Panc1 (cell line): ENCODE results near the gene C1QTNF1. TPM values are rescaled to one million over a fixed set of nuclear protein-coding genes. Genes with fewer than 3 reads are reported as not detected.

Experiments used
- ATAC-seq: fragments of 200-7000 bp; cut with Tn5 transposase; 2 replicates; pipeline ENCODE4 v1.9.1; 2020; ENCODE audit warnings: mild to moderate bottlenecking, moderate library complexity
- BruUV-seq: library from RNA; stranded (reverse); fragments of 400-500 nt; replicated peaks from 2 replicates; lab custom pipeline; 2021; lab: Mats Ljungman, UMichigan
- CTCF ChIA-PET: fragments of 300-600 bp; sonication (Branson Sonifier 250); formaldehyde crosslinking; loops from one replicate; lab custom pipeline; 2022; ENCODE audit warnings: antibody characterized with exemption; lab: Charles Lee
- POLR2A ChIA-PET: fragments of 300-600 bp; sonication (Branson Sonifier 250); formaldehyde crosslinking; loops from one replicate; lab custom pipeline; 2022; ENCODE audit warnings: antibody characterized with exemption; lab: Charles Lee
- DNase-seq: peaks from one replicate; pipeline ENCODE4 v3.0.0-alpha.2; 2010; ENCODE audit warnings: low read depth, low spot score
- H3K27ac ChIP-seq: 2 replicates; pipeline ENCODE4 v1.5.1; 2011; ENCODE audit warnings: mild to moderate bottlenecking, low read length, inconsistent platforms
- H3K27me3 ChIP-seq: fragments of 200-500 bp; sonication (Bioruptor generic); 2 replicates; pipeline ENCODE4 v1.6.0; 2014; ENCODE audit warnings: low read length, inconsistent platforms; ENCODE audit not compliant: control insufficient read depth, insufficient read depth
- H3K36me3 ChIP-seq: fragments of 200-500 bp; sonication (Bioruptor generic); 2 replicates; pipeline ENCODE4 v1.5.1; 2014; ENCODE audit warnings: inconsistent platforms, mild to moderate bottlenecking, low read length, moderate library complexity; ENCODE audit not compliant: control insufficient read depth, insufficient read depth
- H3K4me1 ChIP-seq: 2 replicates; pipeline ENCODE4 v1.5.1; 2011; ENCODE audit warnings: inconsistent platforms, mild to moderate bottlenecking, low read length, moderate library complexity; ENCODE audit not compliant: control insufficient read depth, insufficient read depth
- H3K4me3 ChIP-seq, 2 experiments: 2 replicates each; pipeline ENCODE4 v1.5.1; 2011 to 2012; ENCODE audit warnings: low read depth in 2 of 2, low read length in 2 of 2, mild to moderate bottlenecking in 2 of 2, inconsistent platforms in 1 of 2, moderate library complexity in 1 of 2
- H3K9me3 ChIP-seq: fragments of 200-500 bp; sonication (Bioruptor generic); 2 replicates; pipeline ENCODE4 v1.5.1; 2014; ENCODE audit warnings: low read depth, mild to moderate bottlenecking, inconsistent platforms, low read length, moderate library complexity; ENCODE audit not compliant: control insufficient read depth, insufficient read depth
- POLR2AphosphoS5 ChIP-seq: IDR thresholded peaks from 2 replicates; pipeline ENCODE4 v1.6.1; 2012; ENCODE audit warnings: mild to moderate bottlenecking, low read depth, low read length, moderate library complexity
- SIN3A ChIP-seq: IDR thresholded peaks from 2 replicates; pipeline ENCODE4 v1.6.1; 2012; ENCODE audit warnings: low read depth, mild to moderate bottlenecking, low read length, moderate library complexity, borderline replicate concordance; ENCODE audit not compliant: insufficient read depth
- in situ Hi-C: cut with HindIII; loops from 2 replicates; pipeline ENCODE4 v1.10.0; 2016; ENCODE audit warnings: low sequenced_read_pairs, low pct_unique_long_range_greater_than_20kb
- intact Hi-C: fragments of 100-400 bp; cut with micrococcal nuclease; formaldehyde crosslinking; loops from one replicate; pipeline ENCODE4 v1.10.0; 2022; ENCODE audit not compliant: unreplicated experiment
- total RNA-seq: library from RNA; stranded (reverse); gene quantifications from one replicate; pipeline ENCODE4 v1.2.1, GENCODE V29; 2021; ENCODE audit not compliant: unreplicated experiment
- TF ChIP-seq, protein P1 (sequence below): fragments of 450-650 bp; IDR thresholded peaks from 2 replicates; pipeline ENCODE4 v1.5.1; 2017; ENCODE audit warnings: mild to moderate bottlenecking
- TF ChIP-seq, protein P2 (sequence below), 2 experiments: IDR thresholded peaks; 2 replicates each; pipeline ENCODE4 v1.6.1; 2011 to 2012; ENCODE audit warnings: low read depth in 2 of 2, control low read depth in 1 of 2, low read length in 1 of 2, mild to moderate bottlenecking in 1 of 2, moderate library complexity in 1 of 2; ENCODE audit not compliant: insufficient read depth in 1 of 2

Gene C1QTNF1
- total RNA-seq, 1 experiment from 2014 or later = 1.5 TPM

DNA sequence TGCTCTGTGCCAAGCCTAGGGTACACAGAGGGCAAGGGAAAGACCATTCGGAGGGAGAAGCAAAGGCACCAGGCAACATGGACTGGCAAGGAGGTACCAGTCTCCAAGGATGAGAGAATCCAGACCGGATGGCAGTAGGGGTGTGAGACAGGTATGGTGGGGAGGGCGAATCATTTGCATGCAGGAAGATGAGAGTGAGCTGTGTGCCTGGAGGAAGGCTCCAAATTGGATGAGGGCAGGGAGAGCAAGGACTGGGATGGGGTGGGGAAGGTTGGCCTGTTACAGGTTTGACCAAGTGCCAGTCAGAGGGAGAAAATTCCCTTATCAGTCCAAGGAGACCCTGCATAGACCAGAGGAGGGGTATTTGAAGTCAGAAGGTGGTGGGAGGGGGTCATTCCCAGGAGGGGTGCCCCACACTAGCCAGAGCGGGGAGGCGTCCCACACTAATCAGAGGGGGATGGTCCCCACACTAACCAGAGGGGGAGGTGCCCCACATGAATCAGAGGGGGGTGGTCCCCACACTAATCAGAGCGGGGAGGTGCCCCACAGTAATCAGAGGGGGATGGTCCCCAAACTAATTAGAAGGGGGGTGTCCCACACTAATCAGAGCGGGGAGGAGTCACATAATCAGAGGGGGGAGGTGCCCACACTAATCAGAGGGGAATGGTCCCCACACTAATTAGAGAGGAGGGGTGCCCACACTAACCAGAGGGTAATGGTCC is 15.1 kb upstream of the C1QTNF1 start:
- CTCF ChIA-PET = interaction anchor here (0.5 to 1.2 kb wide), 3 partner anchors 14 to 268 kb away, joined by 3 to 5 read pairs (median 3); no protein-coding TSS in a partner anchor
- intact Hi-C loops = no loop called here
- TF ChIP-seq SIN3A = no peak
- TF ChIP-seq, protein P1, sequence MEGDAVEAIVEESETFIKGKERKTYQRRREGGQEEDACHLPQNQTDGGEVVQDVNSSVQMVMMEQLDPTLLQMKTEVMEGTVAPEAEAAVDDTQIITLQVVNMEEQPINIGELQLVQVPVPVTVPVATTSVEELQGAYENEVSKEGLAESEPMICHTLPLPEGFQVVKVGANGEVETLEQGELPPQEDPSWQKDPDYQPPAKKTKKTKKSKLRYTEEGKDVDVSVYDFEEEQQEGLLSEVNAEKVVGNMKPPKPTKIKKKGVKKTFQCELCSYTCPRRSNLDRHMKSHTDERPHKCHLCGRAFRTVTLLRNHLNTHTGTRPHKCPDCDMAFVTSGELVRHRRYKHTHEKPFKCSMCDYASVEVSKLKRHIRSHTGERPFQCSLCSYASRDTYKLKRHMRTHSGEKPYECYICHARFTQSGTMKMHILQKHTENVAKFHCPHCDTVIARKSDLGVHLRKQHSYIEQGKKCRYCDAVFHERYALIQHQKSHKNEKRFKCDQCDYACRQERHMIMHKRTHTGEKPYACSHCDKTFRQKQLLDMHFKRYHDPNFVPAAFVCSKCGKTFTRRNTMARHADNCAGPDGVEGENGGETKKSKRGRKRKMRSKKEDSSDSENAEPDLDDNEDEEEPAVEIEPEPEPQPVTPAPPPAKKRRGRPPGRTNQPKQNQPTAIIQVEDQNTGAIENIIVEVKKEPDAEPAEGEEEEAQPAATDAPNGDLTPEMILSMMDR = no peak

DNA sequence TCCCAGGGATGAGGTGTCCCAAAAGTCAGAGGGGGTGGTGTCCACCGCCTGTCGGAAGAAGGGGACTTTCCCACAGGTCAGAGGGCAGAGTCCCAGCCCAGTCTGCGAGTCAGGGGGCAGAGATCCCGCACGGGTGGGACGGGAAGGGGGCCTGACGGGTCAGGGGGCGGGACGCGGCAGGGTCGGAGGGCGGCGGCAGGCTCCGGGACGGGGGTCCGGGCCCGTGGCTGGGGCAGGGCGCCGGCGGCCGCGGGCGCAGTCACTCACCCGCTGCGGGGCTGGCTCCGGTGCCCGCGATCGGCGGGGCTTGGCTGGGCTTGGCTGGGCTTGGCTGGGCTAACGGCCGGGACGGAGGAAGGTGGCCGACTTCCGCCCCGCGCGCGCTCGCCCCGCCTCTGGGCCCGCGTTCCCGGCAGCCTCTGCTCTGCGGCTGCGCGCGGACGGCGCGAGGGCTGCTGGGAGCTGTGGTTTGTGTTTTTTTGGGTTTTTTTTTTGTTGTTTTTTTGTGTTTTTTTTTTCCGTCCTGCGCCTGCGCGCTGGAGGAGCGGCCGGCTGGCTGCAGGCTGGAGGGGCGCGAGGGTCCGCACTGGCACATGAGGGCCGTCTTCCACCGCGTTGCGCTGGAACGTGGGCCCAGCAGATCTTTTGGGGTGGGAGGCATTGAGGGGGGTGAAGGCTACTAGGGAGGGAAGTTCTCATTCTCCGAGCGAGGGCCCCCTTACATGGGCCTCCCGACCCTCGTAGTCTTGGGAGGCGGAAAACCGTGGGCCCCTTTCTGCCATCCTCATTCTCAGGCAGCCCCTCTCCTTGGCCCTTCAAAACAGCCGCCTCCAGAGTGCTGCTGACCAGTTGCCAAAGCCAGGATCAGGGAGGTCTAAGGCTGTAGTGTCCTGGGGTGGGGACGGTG is 14.3 kb upstream of the C1QTNF1 start, which contains the start of gene CANT1:
Gene CANT1 (minus strand): TSS at position 368 of the 907 bp plus-strand sequence. CDS start 12,142 bp downstream, outside the sequence.
- in situ Hi-C loops = no loop called here
- peaks cover 40% of the 10 kb centered on the region for H3K4me1 ChIP-seq
- ChIA-PET CTCF (interaction anchor here (0.5 to 0.6 kb wide), 2 partner anchors 146 to 267 kb away, joined by 3 to 5 read pairs; no protein-coding TSS in a partner anchor), POLR2A (interaction anchor here (0.6 kb wide), 1 partner anchor 31 kb away, joined by 4 read pairs; no protein-coding TSS in a partner anchor)
- peaks cover 9% of the 10 kb centered on the region; the same call in 1 of the 2 replicates for H3K36me3 ChIP-seq
- no TSS peak for BruUV-seq
- ATAC-seq = peak; percentile 96
- no peak for DNase-seq
- no peaks in the 10 kb centered on the region for H3K27me3 ChIP-seq
- H3K27ac ChIP-seq = peak within 1 kb of the TSS; percentile 96
- peak within 1 kb of the TSS; percentile 88 to 99 for H3K4me3 ChIP-seq
- intact Hi-C loops = no loop called here
- peaks cover 8% of the 10 kb centered on the region; the same call in 1 of the 2 replicates for H3K9me3 ChIP-seq
- peak; percentile 81 for TF ChIP-seq POLR2AphosphoS5
- TF ChIP-seq, protein P2, sequence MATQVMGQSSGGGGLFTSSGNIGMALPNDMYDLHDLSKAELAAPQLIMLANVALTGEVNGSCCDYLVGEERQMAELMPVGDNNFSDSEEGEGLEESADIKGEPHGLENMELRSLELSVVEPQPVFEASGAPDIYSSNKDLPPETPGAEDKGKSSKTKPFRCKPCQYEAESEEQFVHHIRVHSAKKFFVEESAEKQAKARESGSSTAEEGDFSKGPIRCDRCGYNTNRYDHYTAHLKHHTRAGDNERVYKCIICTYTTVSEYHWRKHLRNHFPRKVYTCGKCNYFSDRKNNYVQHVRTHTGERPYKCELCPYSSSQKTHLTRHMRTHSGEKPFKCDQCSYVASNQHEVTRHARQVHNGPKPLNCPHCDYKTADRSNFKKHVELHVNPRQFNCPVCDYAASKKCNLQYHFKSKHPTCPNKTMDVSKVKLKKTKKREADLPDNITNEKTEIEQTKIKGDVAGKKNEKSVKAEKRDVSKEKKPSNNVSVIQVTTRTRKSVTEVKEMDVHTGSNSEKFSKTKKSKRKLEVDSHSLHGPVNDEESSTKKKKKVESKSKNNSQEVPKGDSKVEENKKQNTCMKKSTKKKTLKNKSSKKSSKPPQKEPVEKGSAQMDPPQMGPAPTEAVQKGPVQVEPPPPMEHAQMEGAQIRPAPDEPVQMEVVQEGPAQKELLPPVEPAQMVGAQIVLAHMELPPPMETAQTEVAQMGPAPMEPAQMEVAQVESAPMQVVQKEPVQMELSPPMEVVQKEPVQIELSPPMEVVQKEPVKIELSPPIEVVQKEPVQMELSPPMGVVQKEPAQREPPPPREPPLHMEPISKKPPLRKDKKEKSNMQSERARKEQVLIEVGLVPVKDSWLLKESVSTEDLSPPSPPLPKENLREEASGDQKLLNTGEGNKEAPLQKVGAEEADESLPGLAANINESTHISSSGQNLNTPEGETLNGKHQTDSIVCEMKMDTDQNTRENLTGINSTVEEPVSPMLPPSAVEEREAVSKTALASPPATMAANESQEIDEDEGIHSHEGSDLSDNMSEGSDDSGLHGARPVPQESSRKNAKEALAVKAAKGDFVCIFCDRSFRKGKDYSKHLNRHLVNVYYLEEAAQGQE (IDR thresholded peaks at IDR 0.05; ENCODE audit: insufficient read depth in 1 of 2, low read depth in 2 of 2, low read length in 1 of 2) = no peak
- peak; percentile 97; the same call in 1 of the 2 replicates for TF ChIP-seq SIN3A
- TF ChIP-seq, protein P1 = no peak

More for the DNA sequence above, 15.1 kb upstream of the C1QTNF1 start:
- POLR2A ChIA-PET = interaction anchor here (0.6 to 0.7 kb wide), 2 partner anchors 31 to 32 kb away, joined by 3 to 4 read pairs; no protein-coding TSS in a partner anchor
- DNase-seq (no peak), ATAC-seq (no peak)
- H3K4me3 ChIP-seq = peak overlapping the region; percentile 88 to 99
- in situ Hi-C loops = no loop called here
- H3K27ac ChIP-seq = peak overlapping the region; percentile 96
- no TSS peak for BruUV-seq
- H3K9me3 ChIP-seq = no peaks in the 10 kb centered on the region
- peaks cover 40% of the 10 kb centered on the region for H3K4me1 ChIP-seq
- H3K27me3 ChIP-seq = no peaks in the 10 kb centered on the region
- peaks cover 9% of the 10 kb centered on the region; the same call in 1 of the 2 replicates for H3K36me3 ChIP-seq
